Bronchial epithelial cell (primary cell): ENCODE measurements around the gene EPN2. TPM values are rescaled to one million over a fixed set of nuclear protein-coding genes. Genes with fewer than 3 reads are reported as not detected.
"Not testable (repeated sequence)": the region's sequence is repeated elsewhere in the genome, so short reads cannot be mapped to it uniquely, and the experiment has no call there.

Experiments
- DNase-seq: peaks from one replicate; pipeline ENCODE4 v3.0.0-alpha.2; 2010; ENCODE audit warnings: low read depth
- FAIRE-seq: peaks from 2 replicates; lab custom pipeline; 2011; peaks lifted over from hg19 to GRCh38; lab: Jason Lieb, UNC
- H3K27me3 ChIP-seq: 2 replicates; pipeline ENCODE4 v1.5.1; 2011; ENCODE audit warnings: low read length; ENCODE audit not compliant: control insufficient read depth, insufficient read depth
- H3K36me3 ChIP-seq: 2 replicates; pipeline ENCODE4 v1.5.1; 2011; ENCODE audit warnings: low read length; ENCODE audit not compliant: control insufficient read depth, insufficient read depth
- H3K4me3 ChIP-seq: 2 replicates; pipeline ENCODE4 v1.5.1; 2011; ENCODE audit warnings: mild to moderate bottlenecking, low read depth, low read length, control low read depth
- CTCF ChIP-seq: IDR thresholded peaks from 2 replicates; pipeline ENCODE4 v1.5.1; 2011; ENCODE audit warnings: mild to moderate bottlenecking, moderate library complexity, low read length, control low read depth, inconsistent platforms; ENCODE audit not compliant: insufficient read depth, severe bottlenecking
- total RNA-seq: library from RNA; depleted of rRNA; stranded (reverse); fragments of >200 nt; gene quantifications from 2 replicates; pipeline ENCODE4 v1.2.1, GENCODE V29; 2014

EPN2 gene
- total RNA-seq, 1 donor from 2014 or later = 13.7 TPM

- no peaks in the 10 kb centered on the region for H3K27me3 ChIP-seq
- DNase-seq (peak; percentile 53), FAIRE-seq (peak; percentile 92)
- H3K36me3 ChIP-seq = no peaks in the 10 kb centered on the region
- no peak for TF ChIP-seq CTCF
- no peak overlapping the region for H3K4me3 ChIP-seq
These were observed 109.4 kb downstream of the EPN2 start for GRCh38 chr17:19346351-19347255.

GRCh38 chr17:19347323-19348080 lies 110.3 kb downstream of the EPN2 start:
- DNase-seq (no peak), FAIRE-seq (no peak)
- Histone ChIP-seq H3K4me3 (no peak overlapping the region), H3K36me3 (no peaks in the 10 kb centered on the region), H3K27me3 (no peaks in the 10 kb centered on the region)
- TF ChIP-seq CTCF = no peak

DNA sequence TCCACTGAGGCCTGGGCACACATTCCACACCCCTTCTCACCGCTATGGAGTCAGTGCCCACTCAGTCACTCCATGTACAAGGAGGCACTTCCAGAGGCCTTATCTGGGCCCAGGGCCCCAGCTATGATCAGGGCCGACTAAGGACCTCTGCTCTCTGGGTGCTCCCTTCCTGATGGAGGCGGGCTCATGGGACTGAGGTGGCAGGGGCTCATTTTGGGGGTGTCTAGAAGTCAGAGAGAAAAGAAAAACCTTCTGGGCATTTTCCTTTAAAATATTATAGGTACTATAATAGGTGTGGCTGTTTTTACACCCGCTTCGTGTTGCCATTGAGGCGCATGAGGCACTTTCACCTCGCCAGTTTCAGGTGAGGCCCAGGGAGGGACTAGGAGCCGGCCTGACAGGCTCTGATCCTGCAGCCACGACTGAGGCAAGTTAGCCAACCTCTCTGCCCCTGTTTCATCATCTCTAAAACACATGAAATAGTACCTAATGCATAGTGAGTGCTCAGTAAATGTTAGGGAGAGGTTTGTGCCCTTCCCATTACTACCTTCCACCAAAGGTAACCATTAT lies 111.0 kb downstream of the EPN2 start:
- DNase-seq (no peak), FAIRE-seq (no peak)
- Histone ChIP-seq H3K36me3 (no peaks in the 10 kb centered on the region), H3K4me3 (no peak overlapping the region), H3K27me3 (no peaks in the 10 kb centered on the region)
- no peak for TF ChIP-seq CTCF

- Histone ChIP-seq H3K4me3 (no peak overlapping the region), H3K36me3 (no peaks in the 10 kb centered on the region), H3K27me3 (no peaks in the 10 kb centered on the region)
- no peak for DNase-seq
- no peak for TF ChIP-seq CTCF
- no peak for FAIRE-seq
These were observed 111.6 kb downstream of the EPN2 start for GRCh38 chr17:19348806-19349205.

DNA sequence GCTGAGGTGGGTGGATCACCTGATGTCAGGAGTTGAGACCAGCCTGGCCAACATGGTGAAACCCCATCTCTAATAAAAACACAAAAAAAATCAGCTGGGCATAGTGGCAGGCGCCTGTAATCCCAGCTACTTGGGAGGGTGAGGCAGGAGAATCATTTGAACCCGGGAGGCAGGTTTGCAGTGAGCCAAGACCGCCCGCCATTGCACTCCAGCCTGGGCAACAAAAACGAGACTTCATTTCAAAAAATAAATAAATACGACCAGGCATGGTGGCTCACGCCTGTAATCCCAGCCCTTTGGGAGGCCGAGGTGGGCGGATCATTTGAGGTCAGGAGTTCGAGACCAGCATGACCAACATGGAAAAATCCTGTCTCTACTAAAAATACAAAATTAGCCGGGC lies 116.2 kb downstream of the EPN2 start:
- H3K4me3 ChIP-seq, FAIRE-seq, DNase-seq, H3K27me3 ChIP-seq, H3K36me3 ChIP-seq: not testable (repeated sequence)

- peaks cover 3% of the 10 kb centered on the region for H3K36me3 ChIP-seq
- TF ChIP-seq CTCF = no peak
- no peaks in the 10 kb centered on the region for H3K27me3 ChIP-seq
- DNase-seq (no peak), FAIRE-seq (no peak)
- no peak overlapping the region for H3K4me3 ChIP-seq
These were observed 117.6 kb downstream of the EPN2 start for GRCh38 chr17:19354748-19355147.
